Activated CD8-positive, alpha-beta memory T cell treated with anti-CD3 and anti-CD28 coated beads, Interleukin-2, amount 10 ng/mL, durations not matched to agents 7 days and 5 days (primary cell): Measurements from ENCODE around the gene SLC1A5. TPM values are rescaled to one million over a fixed set of nuclear protein-coding genes. Genes with fewer than 3 reads are reported as not detected.

Experiments
- ATAC-seq: fragments of 150-1000 bp; cut with Tn5 transposase; one replicate; pipeline ENCODE4 v1.10.0; 2021; ENCODE audit warnings: moderate library complexity
- CTCF ChIA-PET: fragments of 350-600 bp; sonication (Branson Sonifier 250); formaldehyde crosslinking; loops from one replicate; lab custom pipeline; 2021; ENCODE audit warnings: antibody characterized with exemption; lab: Charles Lee
- DNase-seq: peaks from one replicate; pipeline ENCODE4 v3.0.0-alpha.2; 2020
- H3K27ac Mint-ChIP-seq: one replicate; pipeline ENCODE4 v1.8.0; 2021; ENCODE audit warnings: mild to moderate bottlenecking, mixed read lengths
- H3K27me3 Mint-ChIP-seq: one replicate; pipeline ENCODE4 v1.8.0; 2021; ENCODE audit warnings: mixed read lengths
- H3K36me3 Mint-ChIP-seq: one replicate; pipeline ENCODE4 v1.8.0; 2021; ENCODE audit warnings: mild to moderate bottlenecking, mixed read lengths
- H3K4me1 Mint-ChIP-seq: one replicate; pipeline ENCODE4 v1.8.0; 2021; ENCODE audit warnings: mixed read lengths
- H3K4me3 Mint-ChIP-seq: one replicate; pipeline ENCODE4 v1.8.0; 2021; ENCODE audit warnings: mild to moderate bottlenecking, moderate library complexity, mixed read lengths
- H3K9me3 Mint-ChIP-seq: one replicate; pipeline ENCODE4 v1.8.0; 2022; ENCODE audit warnings: low read depth, mixed read lengths
- total RNA-seq, 2 experiments: library from RNA; stranded (reverse); gene quantifications; one replicate each; pipeline ENCODE4 v1.2.3, GENCODE V29; 2021

Gene SLC1A5
- total RNA-seq, 2 experiments from 2014 or later = 196 to 259 TPM

DNA sequence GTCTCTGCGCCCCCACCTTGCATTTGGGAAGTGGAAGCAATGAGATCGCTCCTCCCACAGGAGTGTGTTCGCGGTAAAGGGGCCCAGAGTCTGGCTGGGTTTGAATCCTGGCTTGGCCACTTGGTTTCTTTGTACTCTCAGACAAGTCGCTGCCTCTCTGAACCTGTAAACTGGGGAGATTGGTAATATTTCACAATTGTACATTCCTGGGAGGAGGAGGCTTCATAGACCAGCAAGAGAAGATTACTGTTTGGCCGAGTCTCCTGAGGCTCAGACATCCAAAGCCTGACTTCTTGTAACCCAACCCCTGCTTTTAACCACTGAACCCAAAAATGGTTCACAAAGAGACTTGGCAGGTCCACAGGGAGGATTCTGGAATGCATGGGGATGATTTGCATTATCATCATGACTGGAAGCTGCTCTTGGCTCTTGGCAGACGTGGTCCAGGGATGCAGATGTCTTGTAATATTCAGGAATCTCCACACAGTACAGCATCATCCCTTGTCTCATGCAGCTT, 28.5 kb downstream of the SLC1A5 start:
- no peak for DNase-seq
- H3K9me3 Mint-ChIP-seq = no peaks in the 10 kb centered on the region
- CTCF ChIA-PET = interaction anchor here (1.0 to 11.9 kb wide), 2 partner anchors 78 to 81 kb away, joined by 5 to 203 read pairs; no protein-coding TSS in a partner anchor
- H3K4me3 Mint-ChIP-seq = no peak overlapping the region
- H3K36me3 Mint-ChIP-seq = peaks cover 3% of the 10 kb centered on the region
- no peaks in the 10 kb centered on the region for H3K27me3 Mint-ChIP-seq
- peaks cover 14% of the 10 kb centered on the region for H3K4me1 Mint-ChIP-seq
- H3K27ac Mint-ChIP-seq = no peak overlapping the region
- ATAC-seq = no peak

DNA sequence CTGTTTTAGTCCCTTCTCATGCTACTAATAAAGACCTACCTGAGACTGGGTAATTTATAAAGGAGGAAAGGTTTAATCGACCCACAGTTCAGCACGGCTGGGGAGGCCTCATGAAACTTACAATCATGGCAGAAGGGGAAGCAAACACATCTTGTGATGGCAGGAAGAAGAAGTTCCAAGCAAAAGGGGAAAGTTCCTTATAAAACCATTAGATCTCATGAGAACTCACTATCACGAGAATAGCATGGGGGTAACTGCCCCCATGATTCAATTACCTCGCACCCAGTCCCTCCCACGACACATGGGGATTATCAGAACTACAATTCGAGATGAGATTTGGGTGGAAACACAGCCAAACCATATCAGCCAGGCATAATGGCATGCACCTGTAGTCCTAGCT, 29.2 kb downstream of the SLC1A5 start:
- no peak for DNase-seq
- CTCF ChIA-PET = interaction anchor here (2.1 to 11.9 kb wide), 3 partner anchors 7 to 79 kb away, joined by 8 to 203 read pairs (median 36); no protein-coding TSS in a partner anchor
- H3K27me3 Mint-ChIP-seq = no peaks in the 10 kb centered on the region

DNA sequence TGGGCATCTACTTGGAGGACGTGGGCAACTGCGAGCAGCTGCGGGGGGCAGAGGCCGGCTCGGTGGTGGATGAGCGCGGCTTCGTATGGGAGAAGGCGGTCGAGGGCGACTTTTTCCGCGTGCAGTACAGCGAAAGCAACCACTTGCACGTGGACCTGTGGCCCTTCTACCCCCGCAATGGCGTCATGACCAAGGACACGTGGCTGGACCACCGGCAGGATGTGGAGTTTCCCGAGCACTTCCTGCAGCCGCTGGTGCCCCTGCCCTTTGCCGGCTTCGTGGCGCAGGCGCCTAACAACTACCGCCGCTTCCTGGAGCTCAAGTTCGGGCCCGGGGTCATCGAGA, 31.9 kb downstream of the SLC1A5 start:
- H3K4me1 Mint-ChIP-seq = peaks cover 23% of the 10 kb centered on the region
- H3K4me3 Mint-ChIP-seq = no peak overlapping the region
- H3K27ac Mint-ChIP-seq = peak overlapping the region; percentile 63
- H3K9me3 Mint-ChIP-seq = no peaks in the 10 kb centered on the region
- no peaks in the 10 kb centered on the region for H3K27me3 Mint-ChIP-seq
- peaks cover 3% of the 10 kb centered on the region for H3K36me3 Mint-ChIP-seq
- DNase-seq (peak; percentile 76), ATAC-seq (no peak)
- CTCF ChIA-PET = interaction anchor here (0.7 to 11.9 kb wide), 14 partner anchors 10 to 142 kb away, joined by 3 to 203 read pairs (median 3); partner anchors contain the start of gene AP2S1

More for the DNA sequence above, 29.2 kb downstream of the SLC1A5 start:
- Mint-ChIP-seq H3K4me1 (peaks cover 14% of the 10 kb centered on the region), H3K4me3 (no peak overlapping the region), H3K27ac (no peak overlapping the region), H3K9me3 (no peaks in the 10 kb centered on the region), H3K36me3 (peaks cover 3% of the 10 kb centered on the region)
- no peak for ATAC-seq

DNA sequence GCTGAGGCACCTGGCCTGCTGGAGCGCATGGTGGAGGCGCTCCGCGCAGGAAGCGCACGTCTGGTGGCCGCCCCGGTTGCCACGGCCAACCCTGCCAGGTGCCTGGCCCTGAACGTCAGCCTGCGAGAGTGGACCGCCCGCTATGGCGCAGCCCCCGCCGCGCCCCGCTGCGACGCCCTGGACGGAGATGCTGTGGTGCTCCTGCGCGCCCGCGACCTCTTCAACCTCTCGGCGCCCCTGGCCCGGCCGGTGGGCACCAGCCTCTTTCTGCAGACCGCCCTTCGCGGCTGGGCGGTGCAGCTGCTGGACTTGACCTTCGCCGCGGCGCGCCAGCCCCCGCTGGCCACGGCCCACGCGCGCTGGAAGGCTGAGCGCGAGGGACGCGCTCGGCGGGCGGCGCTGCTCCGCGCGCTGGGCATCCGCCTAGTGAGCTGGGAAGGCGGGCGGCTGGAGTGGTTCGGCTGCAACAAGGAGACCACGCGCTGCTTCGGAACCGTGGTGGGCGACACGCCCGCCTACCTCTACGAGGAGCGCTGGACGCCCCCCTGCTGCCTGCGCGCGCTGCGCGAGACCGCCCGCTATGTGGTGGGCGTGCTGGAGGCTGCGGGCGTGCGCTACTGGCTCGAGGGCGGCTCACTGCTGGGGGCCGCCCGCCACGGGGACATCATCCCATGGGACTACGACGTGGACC, 32.4 kb downstream of the SLC1A5 start:
- H3K36me3 Mint-ChIP-seq = peaks cover 3% of the 10 kb centered on the region
- no peaks in the 10 kb centered on the region for H3K9me3 Mint-ChIP-seq
- H3K27ac Mint-ChIP-seq = no peak overlapping the region
- H3K4me1 Mint-ChIP-seq = peaks cover 23% of the 10 kb centered on the region
- H3K4me3 Mint-ChIP-seq = no peak overlapping the region
- CTCF ChIA-PET = interaction anchor here (0.7 to 11.9 kb wide), 17 partner anchors 9 to 142 kb away, joined by 3 to 203 read pairs (median 3); partner anchors contain the start of gene AP2S1
- ATAC-seq = no peak
- no peak for DNase-seq
- H3K27me3 Mint-ChIP-seq = no peaks in the 10 kb centered on the region

DNA sequence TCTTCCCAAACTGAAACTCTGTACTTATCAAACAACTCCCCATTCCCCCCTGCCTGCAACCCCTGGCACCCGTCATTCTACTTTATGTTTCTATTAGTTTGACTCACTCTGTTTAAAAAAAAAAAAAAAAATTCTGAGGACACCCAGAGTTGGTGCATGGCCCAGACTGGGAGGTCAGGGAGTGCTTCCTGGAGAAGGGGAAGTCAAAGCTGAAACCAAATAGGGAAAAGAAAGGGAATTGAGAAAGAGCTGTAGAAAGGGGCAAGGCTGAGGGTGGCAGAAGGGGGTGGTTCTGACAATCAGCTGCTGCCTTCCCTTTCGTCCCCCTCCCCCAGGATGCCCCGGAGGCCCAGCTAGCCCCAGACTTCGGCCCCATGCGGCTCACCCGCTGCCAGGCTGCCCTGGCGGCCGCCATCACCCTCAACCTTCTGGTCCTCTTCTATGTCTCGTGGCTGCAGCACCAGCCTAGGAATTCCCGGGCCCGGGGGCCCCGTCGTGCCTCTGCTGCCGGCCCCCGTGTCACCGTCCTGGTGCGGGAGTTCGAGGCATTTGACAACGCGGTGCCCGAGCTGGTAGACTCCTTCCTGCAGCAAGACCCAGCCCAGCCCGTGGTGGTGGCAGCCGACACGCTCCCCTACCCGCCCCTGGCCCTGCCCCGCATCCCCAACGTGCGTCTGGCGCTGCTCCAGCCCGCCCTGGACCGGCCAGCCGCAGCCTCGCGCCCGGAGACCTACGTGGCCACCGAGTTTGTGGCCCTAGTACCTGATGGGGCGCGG, 33.1 kb downstream of the SLC1A5 start:
- Mint-ChIP-seq H3K36me3 (peaks cover 4% of the 10 kb centered on the region), H3K4me1 (peaks cover 23% of the 10 kb centered on the region), H3K9me3 (no peaks in the 10 kb centered on the region), H3K27ac (no peak overlapping the region), H3K4me3 (no peak overlapping the region), H3K27me3 (no peaks in the 10 kb centered on the region)
- ATAC-seq (no peak), DNase-seq (no peak)
- CTCF ChIA-PET = interaction anchor here (0.8 to 11.9 kb wide), 11 partner anchors 10 to 143 kb away, joined by 3 to 203 read pairs (median 12); no protein-coding TSS in a partner anchor

DNA sequence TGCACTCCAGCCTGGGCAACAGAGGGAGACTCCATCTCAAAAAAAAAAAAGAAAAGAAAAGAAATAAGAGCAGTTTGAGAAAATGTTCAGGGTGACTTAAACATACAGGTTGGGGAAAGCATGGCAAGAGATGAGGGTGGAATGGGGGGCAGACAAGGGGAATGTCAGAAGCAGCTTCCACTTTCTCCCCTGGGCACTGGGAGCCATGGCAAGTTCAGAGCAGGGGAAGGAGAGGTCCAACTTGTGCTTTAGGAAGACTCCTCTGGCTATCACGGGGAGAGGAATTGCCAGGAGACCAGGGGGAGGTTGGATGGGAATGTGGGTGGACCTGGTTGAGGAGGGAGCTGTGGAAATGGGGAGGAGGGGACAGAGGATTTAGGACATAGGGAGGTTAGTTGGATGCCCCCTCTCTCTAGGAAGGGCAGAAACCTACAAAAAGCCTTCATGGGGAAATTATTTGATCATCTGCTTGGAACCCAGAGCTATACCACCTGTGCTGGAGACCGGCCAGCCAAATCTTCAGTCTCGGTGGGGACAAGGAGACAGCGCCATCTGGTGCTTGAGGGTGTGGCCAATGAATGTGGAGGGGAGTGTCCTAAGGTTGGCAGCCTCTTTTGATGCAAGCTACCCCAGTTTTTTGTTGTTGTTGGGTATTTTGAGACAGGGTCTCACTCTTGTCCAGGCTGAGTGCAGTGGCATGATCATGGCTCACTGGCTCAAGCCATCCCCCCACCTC, 34.8 kb downstream of the SLC1A5 start:
- Mint-ChIP-seq H3K36me3 (peaks cover 7% of the 10 kb centered on the region), H3K27me3 (no peaks in the 10 kb centered on the region), H3K9me3 (no peaks in the 10 kb centered on the region), H3K27ac (no peak overlapping the region), H3K4me3 (no peak overlapping the region), H3K4me1 (peaks cover 26% of the 10 kb centered on the region)
- DNase-seq (peak; percentile 85), ATAC-seq (peak; percentile 84)
- CTCF ChIA-PET = interaction anchor here (0.6 to 11.9 kb wide), 51 partner anchors 8 to 442 kb away, joined by 3 to 203 read pairs (median 5); partner anchors contain the start of genes CALM3, DACT3, FKRP and GNG8

DNA sequence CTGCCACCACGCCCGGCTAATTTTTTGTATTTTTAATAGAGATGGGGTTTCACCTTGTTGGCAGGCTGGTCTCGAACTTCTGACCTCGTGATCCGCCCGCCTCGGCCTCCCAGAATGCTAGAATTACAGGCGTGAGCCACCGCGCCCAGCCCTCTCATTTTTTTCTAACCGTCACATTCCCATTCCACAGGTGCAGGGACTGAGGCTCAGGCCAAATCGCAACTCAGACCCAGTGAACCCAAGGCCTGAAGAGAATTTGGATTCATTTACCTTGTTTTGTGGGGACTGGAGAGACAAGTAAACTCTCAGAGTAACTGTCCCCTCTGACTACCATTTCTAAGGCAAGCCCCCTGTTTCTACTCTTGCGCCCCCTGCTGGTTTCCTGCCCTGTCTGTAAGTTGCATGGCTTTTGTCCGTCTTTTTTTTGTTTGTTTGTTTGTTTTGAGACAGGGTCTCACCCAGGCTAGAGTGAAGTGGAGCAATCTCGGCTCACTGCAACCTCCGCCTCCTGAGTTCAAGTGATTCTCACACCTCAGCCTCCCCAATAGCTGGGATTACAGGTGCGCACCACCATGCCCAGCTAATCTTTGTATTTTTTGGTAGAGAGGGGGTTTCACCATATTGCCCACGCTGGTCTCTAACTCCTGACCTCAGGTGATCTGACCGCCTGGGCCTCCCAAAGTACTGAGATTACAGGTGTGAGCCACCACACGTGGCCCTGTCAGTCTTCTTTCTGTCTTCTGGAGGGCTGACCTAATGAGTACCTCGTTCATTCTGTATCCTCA, 39.9 kb downstream of the SLC1A5 start:
- peaks cover 6% of the 10 kb centered on the region for H3K36me3 Mint-ChIP-seq

DNA sequence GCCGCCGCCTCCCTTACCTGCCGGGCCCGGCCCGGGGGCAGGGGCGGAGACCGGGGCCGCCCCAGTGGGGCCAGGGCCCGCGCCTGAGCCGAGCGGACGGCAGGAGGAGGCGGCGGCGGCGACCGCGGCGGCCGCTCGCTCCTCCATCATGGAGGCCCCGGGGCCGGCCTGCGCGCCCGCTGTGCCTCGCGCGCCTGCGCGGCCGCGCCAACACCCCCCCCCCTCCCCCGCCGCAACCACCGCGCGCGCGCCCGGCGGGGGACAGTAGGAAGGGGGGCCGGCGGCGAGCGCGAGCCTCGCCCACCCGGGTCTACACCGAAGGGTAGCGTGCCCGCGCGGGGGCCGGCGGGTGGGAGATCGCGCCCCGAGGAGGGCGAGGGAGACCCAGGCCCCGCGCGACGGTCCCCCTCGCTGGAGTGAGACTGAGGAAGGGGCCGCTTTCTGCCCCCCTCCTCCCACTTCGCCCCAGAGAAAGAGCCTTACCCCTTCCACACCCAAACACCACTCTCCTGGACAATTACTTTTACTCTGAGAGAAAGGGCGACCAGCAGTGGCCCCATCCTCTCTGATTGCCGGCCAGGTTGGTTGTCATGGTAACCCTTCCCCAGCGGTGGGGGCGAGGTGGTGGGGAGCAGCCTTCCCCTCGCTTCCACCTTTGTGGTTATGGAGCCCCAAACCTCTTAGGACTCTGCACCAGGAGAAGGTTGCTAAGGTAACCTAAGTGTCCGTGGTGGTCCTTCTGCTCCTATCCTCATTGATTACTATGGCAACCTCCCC, 41.9 kb downstream of the SLC1A5 start, which contains the start of gene STRN4:
STRN4 (minus strand) TSS at position 170 of the 777 bp plus-strand sequence; CDS start at position 150, 20 bp downstream.
- H3K4me3 Mint-ChIP-seq = peak within 1 kb of the TSS; percentile 94
- H3K27me3 Mint-ChIP-seq = no peaks in the 10 kb centered on the region
- H3K27ac Mint-ChIP-seq = peak within 1 kb of the TSS; percentile 86
- H3K36me3 Mint-ChIP-seq = peaks cover 6% of the 10 kb centered on the region
- CTCF ChIA-PET = interaction anchor here (1.1 to 1.9 kb wide), 2 partner anchors 7 to 11 kb away, joined by 3 to 11 read pairs; no protein-coding TSS in a partner anchor
- DNase-seq (peak; percentile 68), ATAC-seq (peak; percentile 77)
- H3K9me3 Mint-ChIP-seq = no peaks in the 10 kb centered on the region
- H3K4me1 Mint-ChIP-seq = peaks cover 52% of the 10 kb centered on the region

More for the DNA sequence above, 39.9 kb downstream of the SLC1A5 start:
- Mint-ChIP-seq H3K27me3 (no peaks in the 10 kb centered on the region), H3K4me1 (peaks cover 39% of the 10 kb centered on the region), H3K4me3 (no peak overlapping the region), H3K27ac (no peak overlapping the region), H3K9me3 (no peaks in the 10 kb centered on the region)
- CTCF ChIA-PET = interaction anchor here (0.7 to 11.9 kb wide), 21 partner anchors 13 to 123 kb away, joined by 3 to 203 read pairs (median 4); partner anchors contain the start of genes AP2S1, DACT3 and SLC1A5
- DNase-seq (peak; percentile 87), ATAC-seq (peak; percentile 17)

DNA sequence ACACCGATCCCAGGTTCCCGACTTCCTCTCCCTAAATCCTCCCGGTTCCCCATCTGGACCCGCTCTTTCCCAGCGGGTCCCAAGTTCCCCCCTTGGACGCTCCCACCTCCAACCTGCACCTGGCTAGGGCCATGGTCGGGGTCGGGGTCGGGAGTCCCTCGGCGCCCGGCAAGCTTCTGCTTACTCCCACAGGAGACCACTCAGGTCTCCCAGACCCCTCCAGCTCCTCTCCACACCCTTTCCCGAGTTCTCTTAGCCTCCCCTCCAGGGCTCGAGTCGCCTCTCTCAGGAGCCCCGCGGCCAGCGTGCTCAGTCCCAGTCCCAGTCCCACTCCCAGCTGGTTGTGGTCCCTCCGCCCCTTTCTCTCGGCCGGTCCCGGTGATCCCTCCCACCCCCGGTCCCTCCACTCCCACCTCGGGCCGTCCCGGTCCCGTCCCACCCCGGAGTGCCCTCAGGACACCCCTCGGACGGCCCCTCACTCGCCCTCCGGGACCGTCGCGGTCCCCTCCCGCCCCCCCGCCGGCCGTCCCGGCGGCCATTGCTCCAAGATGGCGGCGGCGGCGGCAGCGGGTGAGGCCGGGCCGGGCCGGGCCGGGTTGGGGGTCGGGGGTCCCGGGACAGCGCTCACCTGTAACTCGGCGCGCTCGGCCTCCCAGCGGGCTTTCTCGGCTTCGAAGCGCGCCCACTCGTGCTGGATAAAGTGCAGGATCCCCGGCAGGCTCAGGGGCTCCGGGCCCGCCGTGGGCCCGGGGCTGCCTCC, 42.7 kb downstream of the SLC1A5 start, which contains the start of gene FKRP:
FKRP (plus strand) TSS at position 537 of the 760 bp plus-strand sequence. CDS start 9,394 bp downstream, outside the sequence.
- Mint-ChIP-seq H3K36me3 (peaks cover 5% of the 10 kb centered on the region), H3K9me3 (no peaks in the 10 kb centered on the region), H3K4me3 (peak within 1 kb of the TSS; percentile 94), H3K4me1 (peaks cover 52% of the 10 kb centered on the region), H3K27me3 (no peaks in the 10 kb centered on the region), H3K27ac (peak within 1 kb of the TSS; percentile 86)
- ATAC-seq (peak; percentile 59), DNase-seq (peak; percentile 55)
- CTCF ChIA-PET = interaction anchor here (0.9 to 1.9 kb wide), 4 partner anchors 8 to 95 kb away, joined by 3 to 11 read pairs (median 6); no protein-coding TSS in a partner anchor

DNA sequence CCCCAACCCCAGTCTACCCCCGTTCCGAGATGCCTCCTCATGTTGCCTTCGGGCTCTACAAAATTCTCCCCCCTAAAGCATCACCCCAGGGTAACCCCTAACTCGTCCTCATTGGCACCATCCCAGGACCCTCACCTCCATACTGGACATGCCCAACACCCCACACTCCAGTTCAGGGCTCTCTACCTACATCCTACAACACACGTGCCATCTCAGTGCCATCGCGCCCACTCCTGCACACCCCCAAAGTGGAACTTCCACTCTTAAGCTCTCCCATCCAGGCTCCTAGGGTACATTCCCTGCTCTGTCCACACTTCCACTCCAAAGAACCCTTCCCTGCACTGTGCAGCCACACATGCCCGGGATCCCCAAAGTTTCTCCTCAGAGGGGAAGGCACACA, 43.4 kb downstream of the SLC1A5 start:
- CTCF ChIA-PET = interaction anchor here (0.9 to 2.4 kb wide), 6 partner anchors 9 to 95 kb away, joined by 3 to 11 read pairs (median 8); no protein-coding TSS in a partner anchor
- Mint-ChIP-seq H3K9me3 (no peaks in the 10 kb centered on the region), H3K4me1 (peaks cover 53% of the 10 kb centered on the region), H3K4me3 (peak overlapping the region; percentile 94), H3K36me3 (peaks cover 4% of the 10 kb centered on the region), H3K27ac (peak overlapping the region; percentile 86), H3K27me3 (no peaks in the 10 kb centered on the region)
- DNase-seq = no peak
- ATAC-seq = no peak
